Measurements from ENCODE around the gene PIK3IP1.

GRCh38 chr22:31340765-31341247 is 48.5 kb upstream of the PIK3IP1 start:
- TF ChIP-seq EZH2 (IDR thresholded peaks at IDR 0.05) (no peak), POLR2AphosphoS5 (IDR thresholded peaks at IDR 0.05; ENCODE audit: borderline replicate concordance, low read depth, low read length) (no peak)
